ENCODE data around the gene DIP2B.
"Not testable (repeated sequence)": the region's sequence is repeated elsewhere in the genome, so short reads cannot be mapped to it uniquely, and the experiment has no call there.

The DIP2B gene

DNA sequence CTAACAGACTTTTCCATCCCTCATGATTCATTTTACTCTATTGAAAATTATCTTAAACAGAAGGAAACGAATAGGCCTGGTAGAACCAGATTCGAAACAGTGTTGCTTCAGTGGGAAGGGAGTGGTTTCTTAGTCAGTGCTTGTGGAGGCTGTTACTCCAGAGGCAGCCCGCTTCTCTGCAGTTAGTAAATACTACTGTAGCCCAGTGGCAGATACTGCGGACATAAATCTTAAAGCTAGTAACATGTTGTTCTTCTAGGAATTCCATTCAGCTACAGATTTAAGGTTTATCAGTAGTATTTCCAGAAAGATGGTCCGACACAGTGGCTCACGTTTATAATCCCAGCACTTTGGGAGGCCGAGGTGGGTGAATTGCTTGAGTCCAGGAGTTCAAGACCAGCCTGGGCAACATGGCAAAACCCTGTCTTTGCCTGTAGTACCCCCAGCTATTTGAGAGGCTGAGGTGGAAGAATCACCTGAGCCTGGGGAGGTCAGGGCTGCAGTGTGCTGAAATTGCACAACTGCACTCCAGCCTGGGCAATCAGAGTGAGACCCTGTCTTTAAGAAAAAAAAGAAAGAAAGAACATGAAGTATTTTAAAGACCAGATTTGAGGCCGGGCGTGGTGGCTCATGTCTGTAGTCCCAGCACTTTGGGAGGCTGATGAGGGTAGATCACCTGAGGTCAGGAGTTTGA, 45.9 kb downstream of the DIP2B start:
- in situ Hi-C loops (cut with MboI; ENCODE audit: low sequenced_read_pairs), result no loop called here

DNA sequence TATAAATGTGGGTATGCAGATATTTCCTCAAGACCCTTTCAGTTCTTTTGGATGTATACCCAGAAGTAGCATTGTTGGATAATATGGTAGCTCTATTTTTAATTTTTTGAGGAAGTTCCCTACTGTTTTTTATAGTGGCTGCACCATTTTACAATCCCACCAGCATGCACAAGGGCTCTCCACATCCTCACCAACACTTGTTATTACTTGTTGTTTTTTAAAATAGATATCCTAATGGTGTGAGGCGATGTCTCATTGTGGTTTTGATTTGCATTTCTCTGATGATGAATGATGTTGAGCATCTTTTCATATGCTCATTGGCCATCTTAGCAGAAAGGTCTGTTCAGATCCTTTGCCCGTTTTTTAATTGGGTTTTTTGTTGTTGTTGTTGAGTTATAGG, 47.1 kb downstream of the DIP2B start:
- in situ Hi-C loops (cut with MboI; ENCODE audit: low sequenced_read_pairs), result no loop called here

DNA sequence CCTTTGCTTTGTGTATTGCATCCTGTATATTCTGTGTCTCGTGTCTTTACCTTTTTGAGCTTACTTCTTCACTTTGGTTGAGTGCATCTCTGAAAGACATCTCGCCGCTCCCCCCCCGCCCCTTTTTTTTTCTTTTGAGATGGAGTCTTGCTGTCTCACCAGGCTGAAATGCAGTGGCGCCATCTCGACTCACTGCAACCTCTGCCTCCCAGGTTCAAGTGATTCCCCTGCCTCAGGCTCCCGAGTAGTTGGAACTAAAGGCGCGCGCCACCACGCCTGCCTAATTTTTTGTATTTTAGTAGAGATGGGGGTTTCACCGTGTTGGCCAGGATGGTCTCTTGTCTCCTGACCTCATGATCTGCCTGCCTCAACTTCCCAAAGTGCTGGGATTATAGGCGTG, 49.9 kb downstream of the DIP2B start:
- in situ Hi-C loops (cut with MboI; ENCODE audit: low sequenced_read_pairs), result no loop called here

DNA sequence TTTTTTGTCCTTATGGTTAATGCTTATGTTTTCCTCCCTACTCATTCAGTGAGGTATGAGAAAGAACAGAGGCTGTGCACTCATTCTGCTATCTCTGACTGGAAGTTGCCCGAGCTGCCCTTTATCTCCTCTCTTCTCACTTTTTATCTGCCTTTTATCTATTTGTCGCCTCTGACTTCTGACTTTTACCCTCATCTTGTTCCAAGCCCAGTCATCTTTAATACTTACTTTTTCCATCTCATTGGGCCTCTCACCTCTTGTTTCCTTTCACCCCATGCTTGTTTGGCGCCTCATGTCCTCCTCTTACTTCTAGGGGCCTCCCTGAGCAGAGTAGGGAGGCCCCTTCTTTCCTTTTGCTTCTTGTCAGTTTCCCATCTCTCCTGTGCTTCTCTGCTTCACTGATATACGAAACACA, 50.7 kb downstream of the DIP2B start:
- in situ Hi-C loops (cut with MboI; ENCODE audit: low sequenced_read_pairs), result no loop called here

DNA sequence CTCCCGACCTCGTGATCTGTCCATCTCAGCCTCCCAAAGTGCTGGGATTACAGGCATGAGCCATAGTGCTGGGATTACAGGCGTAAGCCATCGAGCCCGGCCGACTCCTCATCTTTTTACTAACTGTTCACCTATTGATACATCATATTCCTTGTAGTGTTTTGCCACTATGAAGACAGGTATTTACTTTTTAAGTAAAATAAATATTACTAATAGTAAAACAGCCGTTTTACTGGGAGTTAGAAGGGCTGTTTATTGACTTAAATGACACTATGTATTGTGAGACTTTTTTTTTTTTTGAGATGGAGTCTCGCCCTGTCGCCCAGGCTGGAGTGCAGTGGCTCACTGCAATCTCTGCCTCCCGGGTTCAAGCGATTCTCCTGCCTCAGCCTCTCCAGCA, 51.5 kb downstream of the DIP2B start:
- in situ Hi-C loops (cut with MboI; ENCODE audit: low sequenced_read_pairs), result no loop called here

DNA sequence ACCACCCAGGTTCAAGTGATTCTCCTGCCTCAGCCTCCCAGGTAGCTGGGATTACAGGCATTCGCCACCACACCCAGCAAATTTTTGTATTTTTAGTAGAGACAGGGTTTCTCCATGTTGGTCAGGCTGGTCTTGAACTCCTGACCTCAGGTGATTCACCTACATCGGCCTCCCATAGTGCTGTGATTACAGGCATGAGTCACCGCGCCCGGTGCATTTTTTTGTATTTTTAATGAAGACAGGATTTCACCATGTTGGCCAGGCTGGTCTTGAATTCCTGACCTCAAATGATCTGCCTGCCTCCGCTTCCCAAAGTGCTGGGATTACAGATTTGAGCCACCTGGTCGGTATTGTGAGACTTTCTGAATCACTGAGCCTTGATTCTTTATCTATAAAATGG, 52.0 kb downstream of the DIP2B start:
- in situ Hi-C loops (cut with MboI; ENCODE audit: low sequenced_read_pairs), result not testable (repeated sequence)

DNA sequence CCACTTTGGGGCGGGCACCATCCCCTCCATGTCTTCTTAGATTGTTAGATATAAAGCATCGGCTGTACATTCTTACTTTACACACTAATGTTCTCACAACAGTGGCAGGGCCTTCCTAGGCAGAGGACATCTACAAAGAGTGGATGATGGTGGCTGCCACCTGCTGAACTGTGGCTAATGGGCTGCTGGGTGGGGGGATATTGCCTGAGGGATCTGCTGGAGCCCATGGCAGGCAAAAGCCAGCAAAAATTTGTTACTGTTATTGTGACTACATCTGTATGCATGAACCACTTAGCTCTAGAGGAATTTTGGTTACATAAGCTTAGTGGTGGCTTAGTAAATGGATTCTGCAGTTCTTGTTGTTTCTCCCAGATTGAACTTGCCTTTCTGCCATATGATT, 52.6 kb downstream of the DIP2B start:
- in situ Hi-C loops (cut with MboI; ENCODE audit: low sequenced_read_pairs), result no loop called here

DNA sequence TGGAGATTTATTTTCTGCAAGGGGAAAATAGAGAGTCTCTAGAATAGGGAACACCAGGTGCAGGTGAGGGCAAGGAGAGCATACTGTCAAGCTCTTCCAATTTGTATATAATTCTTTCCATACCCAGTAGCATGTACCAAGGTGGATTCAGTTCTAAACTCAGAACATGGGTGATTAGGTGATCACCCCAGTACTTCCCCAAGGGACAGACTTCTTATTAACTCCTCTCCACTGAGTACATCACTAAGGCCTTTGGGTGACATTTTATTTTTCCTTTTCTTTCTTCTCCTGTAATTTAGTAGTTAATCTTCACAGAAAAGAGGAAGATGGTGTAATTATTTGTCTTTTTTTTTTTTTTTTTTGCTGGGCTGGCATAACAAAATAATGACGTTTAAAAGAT, 54.2 kb downstream of the DIP2B start:
- in situ Hi-C loops (cut with MboI; ENCODE audit: low sequenced_read_pairs), result no loop called here

DNA sequence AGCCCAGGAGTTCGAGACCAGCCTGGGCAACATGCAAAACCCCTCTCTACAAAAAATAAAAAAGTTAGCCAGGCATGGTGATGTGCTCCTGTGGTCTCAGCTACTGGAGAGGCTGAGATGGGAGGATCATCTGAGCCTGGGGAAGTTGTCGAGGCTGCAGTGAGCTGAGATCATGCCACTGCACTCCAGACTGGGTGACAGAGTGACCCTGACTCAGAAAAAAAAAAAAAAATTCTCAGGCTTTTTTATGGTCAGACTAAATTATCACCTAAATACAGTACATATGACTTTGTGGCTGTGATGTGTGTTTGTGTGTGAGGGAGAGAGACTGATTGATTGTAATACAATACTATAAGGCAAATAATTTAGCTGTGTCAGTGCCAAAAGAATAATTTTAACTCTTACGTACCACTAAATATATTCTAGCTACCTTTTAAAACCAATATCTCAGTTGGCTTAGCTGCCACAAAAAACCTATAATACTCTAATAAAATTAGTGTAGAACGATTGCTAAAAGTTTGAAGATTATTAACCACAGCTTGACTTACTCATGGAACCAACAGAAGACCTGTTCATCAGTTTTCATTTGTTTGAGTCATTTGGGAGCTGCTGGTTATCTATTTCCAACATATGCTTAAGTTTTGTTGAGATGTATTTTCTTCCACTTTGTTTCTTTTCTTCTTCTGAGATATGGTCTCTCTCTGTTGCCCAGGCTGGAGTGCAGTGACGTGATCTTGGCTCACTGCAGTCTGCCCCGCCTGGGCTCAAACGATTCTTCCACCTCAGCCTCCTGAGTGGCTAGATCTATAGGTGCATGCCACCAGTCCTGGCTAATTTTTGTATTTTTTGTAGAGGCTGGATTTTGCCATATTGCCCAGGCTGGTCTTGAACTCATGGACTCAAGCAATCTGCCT, 58.0 kb downstream of the DIP2B start:
- in situ Hi-C loops (cut with MboI; ENCODE audit: low sequenced_read_pairs), result no loop called here

DNA sequence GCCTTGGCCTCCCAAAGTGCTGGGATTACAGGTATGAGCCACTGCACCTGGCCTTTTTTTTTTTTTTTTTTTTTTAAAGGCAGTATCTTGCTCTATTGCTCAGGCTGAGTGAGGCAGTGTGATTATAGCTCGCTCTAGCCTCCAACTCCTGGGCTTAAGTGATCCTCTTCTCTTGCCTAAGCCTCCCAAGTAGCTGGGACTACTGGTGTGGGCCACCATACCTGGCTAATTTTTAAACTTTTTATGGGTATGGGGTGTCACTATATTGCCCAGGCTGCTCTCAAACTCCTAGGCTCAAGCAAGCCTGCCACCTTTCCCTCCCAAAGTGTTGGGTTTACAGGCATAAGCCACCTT, 58.6 kb downstream of the DIP2B start:
- in situ Hi-C loops (cut with MboI; ENCODE audit: low sequenced_read_pairs), result no loop called here

DNA sequence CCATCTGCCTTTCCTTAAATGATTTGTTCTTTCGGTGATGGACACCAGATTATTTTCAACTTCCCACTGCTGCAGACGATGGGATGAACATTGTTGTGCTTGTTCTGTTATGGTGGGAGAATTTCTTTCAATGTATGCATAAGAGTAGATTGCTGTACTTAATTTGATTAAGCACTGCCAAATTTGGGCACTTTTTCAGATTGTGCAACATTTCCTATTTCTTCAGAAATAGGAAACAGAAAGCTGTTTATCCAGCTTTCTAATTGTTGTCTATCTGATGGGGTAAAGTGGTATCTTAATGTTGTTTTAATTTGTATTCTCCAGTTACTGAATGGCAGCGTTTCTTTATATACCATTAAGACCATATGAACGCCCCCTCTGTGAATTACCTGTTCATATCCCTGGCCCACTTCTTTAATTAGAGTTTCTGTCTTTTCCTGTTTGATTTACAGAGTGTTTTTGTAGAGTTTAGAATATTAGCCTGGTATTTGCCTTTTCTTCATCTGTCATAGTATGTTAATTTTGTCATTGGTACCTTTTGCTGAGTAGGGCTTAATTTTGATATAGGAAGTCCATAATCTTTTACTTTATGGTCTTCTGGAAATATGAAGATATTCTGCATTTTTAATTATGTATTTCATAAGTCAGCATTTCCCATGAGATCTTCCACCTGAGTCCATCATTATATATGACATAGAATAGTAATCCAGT, 59.6 kb downstream of the DIP2B start:
- in situ Hi-C loops (cut with MboI; ENCODE audit: low sequenced_read_pairs), result no loop called here

DNA sequence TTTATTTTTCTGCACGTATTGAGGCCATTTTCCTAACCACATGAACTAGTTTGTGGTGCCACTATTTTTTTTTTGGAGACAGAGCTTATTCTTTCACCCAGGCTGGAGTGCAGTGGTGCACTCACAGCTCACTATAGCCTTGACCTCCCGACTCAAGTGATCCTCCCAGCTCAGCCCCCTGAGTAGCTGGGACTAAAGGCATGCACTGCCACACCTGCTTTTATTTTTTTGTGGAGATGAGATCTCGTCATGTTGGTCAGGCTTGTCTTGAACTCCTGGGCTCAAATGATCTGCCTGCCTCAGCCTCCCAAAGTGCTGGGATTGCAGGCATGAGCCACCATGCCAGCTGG, 60.1 kb downstream of the DIP2B start:
- in situ Hi-C loops (cut with MboI; ENCODE audit: low sequenced_read_pairs), result no loop called here

DNA sequence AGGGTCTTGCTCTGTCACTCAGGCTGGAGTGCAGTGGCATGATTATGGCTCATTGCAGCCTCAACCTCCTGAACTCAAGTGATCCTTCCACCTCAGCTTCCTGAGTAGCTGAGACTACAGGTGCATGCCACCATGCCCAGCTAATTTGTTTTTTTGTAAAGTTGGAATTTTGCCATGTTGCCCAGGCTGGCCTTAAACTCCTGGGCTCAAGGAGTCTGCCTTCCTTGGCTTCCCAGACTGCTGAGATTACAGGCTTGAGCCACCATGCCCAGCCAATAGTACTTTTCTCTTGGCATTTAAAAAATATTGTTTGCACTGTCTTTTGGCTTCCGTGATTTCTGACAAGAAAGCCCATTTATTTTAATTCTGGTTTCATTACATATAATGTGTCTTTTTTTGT, 61.3 kb downstream of the DIP2B start:
- in situ Hi-C loops (cut with MboI; ENCODE audit: low sequenced_read_pairs), result no loop called here

DNA sequence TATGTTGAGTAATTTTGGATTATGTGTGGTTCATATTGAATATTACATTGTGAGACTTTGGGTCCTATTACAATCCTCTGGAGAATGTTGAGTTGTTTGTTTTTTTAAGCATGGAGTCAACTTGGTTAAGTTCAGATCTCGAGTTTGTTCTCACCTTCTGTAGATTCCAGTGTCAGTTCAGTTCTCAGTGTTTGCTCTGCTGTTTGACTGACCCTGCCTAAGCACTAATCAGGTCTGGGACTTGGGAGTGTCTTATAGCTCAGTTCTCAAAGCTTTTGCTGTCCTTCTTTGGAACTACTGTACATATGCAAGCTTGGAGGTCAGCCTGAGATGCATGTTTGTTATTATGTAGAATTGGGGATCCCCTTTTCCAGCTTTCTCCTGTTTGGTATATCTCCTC, 63.1 kb downstream of the DIP2B start:
- in situ Hi-C loops (cut with MboI; ENCODE audit: low sequenced_read_pairs), result no loop called here

DNA sequence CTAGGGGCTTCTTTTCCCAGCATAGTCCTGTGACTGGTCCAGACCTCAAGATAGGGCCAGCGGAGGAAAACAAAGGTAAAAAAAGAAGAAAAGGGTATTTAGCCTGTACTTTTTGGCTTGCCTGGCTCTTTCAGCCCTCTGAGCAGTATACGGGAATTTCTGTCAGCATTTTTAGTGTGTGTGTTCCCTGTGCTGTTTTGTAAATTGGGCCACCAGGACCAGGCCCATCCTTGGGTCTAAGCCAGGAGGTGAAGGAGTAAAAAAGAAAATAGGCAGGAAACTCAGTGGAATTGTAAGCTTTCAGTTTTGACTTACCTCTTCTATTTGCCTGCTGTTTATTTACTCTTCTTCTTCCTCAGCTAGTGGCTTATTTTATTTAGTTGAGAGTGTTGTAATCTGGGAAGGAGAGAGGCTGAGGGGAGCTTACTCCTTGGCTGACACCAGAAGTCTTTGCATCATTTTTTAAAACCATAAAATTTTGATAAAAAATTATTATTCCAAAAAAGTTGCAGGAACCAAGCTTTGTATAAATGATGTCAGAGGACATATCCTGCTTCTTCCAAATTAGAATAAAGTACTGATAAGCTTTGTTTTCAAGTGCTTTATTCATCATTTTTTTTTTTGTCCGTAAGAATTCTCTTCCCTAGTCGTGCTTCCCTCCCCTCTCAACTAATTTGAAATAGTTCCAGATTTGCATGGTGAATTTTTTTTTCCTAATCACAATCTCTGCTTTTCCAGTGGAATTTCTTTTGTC, 63.7 kb downstream of the DIP2B start:
- in situ Hi-C loops (cut with MboI; ENCODE audit: low sequenced_read_pairs), result no loop called here

DNA sequence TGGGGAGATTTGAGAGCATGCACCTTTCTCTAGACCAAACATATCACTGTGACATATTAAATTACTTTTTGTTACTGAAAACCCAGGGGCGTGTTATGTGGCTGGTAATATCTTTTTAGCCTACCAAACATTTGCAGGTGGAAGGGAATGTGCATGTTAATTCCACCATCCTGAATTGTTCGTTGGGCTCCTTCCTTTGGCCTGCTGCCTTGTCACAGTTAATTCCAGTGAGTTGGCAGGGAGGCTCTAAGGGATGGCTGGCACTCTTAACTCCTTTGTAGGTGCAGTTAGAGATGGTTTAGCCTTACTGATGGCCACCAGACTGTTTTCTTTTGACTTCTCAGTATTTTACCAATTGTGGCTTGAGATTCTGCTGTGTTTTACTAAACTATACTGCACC, 64.5 kb downstream of the DIP2B start:
- in situ Hi-C loops (cut with MboI; ENCODE audit: low sequenced_read_pairs), result no loop called here

DNA sequence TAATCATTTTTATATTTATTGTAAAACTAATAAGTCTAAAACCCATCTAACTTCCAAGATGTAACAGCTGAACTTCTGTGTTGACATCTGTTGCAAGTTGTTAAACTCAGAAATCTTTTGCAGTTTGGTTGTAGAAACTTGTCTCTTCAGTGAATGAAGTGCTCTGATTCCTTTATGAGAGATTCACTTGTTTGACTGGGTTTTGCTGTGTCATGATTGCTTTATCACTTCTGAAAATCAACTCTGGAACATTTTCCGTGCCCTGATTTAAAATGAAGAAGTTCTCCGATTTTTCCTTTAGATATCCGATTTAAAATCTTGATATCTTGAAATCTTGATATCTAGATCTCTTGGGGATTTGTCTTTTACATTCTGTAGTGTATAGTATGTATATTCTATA, 65.1 kb downstream of the DIP2B start:
- in situ Hi-C loops (cut with MboI; ENCODE audit: low sequenced_read_pairs), result no loop called here

DNA sequence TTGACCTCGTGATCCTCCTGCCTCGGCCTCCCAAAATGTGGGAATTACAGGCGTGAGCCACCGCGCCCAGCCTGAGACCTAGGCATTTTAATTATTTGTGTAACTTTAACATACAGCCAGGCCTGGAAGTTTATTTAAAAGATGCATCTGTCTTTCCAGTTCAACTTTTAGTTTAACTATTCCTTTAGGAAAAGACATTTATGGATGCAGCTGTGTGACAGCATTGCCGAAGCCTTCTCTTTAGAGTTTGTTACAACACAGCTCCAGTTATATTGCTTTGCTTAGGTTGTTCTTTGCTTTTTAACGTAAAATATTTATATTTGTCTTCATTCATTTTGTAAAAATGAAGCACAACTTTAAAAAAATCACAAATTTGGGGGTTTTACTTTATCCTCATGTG, 67.0 kb downstream of the DIP2B start:
- in situ Hi-C loops (cut with MboI; ENCODE audit: low sequenced_read_pairs), result no loop called here

DNA sequence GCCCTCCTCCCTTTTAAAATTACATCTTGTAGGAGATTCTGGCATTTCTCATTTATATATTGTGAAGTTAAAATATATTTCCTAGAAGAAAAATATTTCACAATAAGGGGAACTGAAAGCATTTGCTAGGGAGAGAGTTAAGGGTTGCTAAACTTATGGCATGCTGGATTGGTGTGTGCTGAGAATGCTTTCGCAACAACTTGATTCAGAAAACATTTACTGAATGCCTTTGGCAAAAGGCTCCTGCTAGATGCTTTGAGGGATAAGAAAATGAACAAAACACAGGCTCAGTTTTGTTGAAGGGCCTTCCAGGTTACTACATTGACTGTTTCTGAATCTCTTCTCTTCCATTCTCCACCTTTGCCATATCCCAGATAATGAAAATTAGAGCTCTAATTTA, 67.5 kb downstream of the DIP2B start:
- in situ Hi-C loops (cut with MboI; ENCODE audit: low sequenced_read_pairs), result no loop called here

DNA sequence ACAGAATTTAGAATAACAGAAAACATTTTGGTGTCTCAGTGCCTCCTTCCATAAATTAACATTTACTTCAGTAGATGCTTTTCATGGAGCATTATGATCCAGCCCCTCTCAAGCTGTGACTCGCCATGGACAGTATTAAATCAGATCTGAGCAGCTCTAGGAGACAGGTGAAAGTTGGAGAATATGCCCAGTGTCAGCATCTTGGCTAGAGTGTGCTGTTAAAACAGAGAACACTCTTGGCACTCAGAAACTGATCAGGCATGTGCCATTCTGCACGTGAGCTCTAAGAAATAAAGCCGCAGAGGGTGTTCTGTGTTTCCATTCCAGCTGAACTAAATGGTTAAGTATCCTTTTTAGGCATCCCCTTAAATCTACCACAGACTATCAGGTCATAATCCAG, 68.0 kb downstream of the DIP2B start:
- in situ Hi-C loops (cut with MboI; ENCODE audit: low sequenced_read_pairs), result no loop called here

DNA sequence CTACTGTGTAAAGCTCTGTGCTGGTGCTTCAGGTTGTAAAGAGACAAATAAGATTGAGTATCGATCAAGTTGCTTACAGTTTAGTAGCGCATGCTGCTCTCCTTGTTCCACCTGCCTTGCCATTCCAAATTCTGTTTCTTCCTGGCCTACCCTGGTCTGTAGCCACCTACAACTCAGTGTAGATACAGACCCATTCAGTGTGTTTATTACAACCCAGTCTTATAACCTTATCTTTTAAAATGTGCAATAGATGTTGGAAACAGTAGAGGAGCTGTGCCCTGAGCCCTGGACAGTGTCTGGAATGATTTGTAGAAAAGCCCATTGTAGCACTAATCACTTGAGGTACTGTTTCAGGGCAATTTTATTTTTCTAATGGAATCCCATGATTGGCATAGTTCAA, 68.5 kb downstream of the DIP2B start:
- in situ Hi-C loops (cut with MboI; ENCODE audit: low sequenced_read_pairs), result no loop called here
